Mucosa of gallbladder (tissue), 1 donor: Measurements from ENCODE around the gene GPR3. TPM values are rescaled to one million over a fixed set of nuclear protein-coding genes. Genes with fewer than 3 reads are reported as not detected.

ENCODE experiments used
- DNase-seq: peaks from one replicate; pipeline ENCODE4 v3.0.0-alpha.2; 2020; ENCODE audit warnings: low spot score
- total RNA-seq: library from RNA; stranded (reverse); gene quantifications from one replicate; pipeline ENCODE4 v1.2.1, GENCODE V29; 2021
- donor health status: DM: no; HTN: no; CAD: no.

The GPR3 gene
- total RNA-seq, 1 donor from 2014 or later: 0.09 TPM

- DNase-seq: no peak
Measured at GRCh38 chr1:27358038-27358927, 34.1 kb upstream of the GPR3 start.

- DNase-seq: no peak
Measured at GRCh38 chr1:27358928-27359313, 33.5 kb upstream of the GPR3 start.

DNA sequence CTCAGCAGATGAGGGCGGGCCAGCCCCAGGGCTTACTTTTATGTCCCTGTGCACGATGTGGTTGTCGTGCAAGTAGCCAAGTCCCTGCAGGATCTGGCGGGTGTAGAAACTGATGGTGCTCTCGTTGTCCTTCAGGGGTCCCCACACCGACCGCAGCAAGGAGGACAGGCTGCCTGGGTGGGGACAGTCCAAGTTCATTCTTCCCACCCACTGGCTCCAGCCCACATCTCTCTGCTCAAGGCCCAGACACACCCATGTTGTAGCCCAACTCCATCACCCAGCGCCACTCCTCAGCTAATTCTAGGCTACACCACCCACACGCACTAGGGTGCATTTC, 32.6 kb upstream of the GPR3 start:
- no peak for DNase-seq

- no peak for DNase-seq
Measured at GRCh38 chr1:27360159-27361043, 32.0 kb upstream of the GPR3 start.

GRCh38 chr1:27361044-27361402, 31.4 kb upstream of the GPR3 start:
- DNase-seq: no peak

DNA sequence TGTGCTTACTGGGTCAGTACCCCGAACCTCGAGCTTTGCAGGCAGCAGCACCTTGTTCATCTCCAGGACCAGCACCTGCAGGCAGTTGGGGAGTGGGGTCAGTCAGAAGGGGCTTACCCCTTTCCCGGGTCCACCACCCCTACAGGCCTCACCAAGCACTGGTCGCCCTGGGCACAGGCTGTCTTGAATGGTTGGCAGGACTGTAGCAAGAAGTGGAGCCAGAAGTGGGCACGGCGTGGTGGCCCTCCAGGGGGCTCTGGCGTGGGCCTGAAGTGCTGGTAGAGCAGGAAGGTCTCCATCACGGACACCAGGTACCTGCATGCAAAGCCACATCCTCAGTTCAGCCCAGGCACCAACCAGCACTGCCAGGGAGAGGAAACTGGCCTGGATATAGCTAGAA, 30.9 kb upstream of the GPR3 start:
- DNase-seq: no peak

GRCh38 chr1:27363766-27364695, 28.4 kb upstream of the GPR3 start:
- no peak for DNase-seq

DNA sequence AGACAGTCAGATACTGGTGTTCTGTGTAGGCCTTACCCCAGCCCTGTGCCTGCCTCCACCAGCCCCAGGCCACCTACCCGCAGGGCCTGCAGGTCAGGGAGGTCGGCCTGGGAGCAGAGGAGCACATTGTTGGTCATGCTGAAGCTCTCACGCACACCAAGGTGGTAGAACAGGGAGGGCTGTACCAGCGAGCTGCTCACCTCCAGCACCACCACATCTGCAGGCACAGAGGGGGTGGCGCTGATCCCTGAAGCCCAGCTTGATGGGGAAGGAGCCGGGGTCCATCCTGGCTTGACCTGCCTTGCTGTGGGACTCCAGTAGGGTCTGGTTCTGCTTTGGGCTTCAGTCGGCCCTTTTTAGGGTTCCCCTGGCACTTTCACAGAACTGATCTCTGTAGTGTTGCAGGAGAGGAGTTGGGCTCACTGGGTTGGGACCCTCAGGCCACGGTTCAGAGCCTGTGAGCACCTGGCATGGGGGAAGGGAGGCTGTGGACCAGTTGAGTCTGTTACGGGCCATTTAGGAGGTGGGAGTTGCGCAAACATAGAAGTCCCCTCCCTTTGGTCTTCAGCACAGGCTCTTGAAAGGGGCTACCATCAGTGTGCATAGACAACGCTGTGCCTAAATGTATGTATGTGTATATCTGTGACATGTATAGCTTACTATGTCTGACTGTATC, 27.6 kb upstream of the GPR3 start:
- no peak for DNase-seq

GRCh38 chr1:27365372-27366112, 26.9 kb upstream of the GPR3 start:
- DNase-seq: peak; percentile 87

DNA sequence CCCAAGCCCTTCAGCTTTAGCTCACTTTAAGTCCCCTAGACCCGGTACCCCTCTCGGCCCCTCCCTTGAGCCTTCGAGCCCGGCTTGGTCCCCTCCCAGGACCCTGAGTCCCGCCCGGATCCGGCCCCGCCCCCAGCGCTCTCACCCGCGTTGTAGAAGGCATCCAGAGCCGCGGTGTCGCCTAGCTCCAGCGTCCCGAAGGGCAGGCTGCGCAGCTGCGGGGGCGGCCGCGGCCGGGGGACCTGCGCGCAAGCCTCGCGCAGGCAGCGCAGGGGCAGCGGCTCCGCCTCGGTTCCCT, 26.4 kb upstream of the GPR3 start:
- peak; percentile 74 for DNase-seq

DNA sequence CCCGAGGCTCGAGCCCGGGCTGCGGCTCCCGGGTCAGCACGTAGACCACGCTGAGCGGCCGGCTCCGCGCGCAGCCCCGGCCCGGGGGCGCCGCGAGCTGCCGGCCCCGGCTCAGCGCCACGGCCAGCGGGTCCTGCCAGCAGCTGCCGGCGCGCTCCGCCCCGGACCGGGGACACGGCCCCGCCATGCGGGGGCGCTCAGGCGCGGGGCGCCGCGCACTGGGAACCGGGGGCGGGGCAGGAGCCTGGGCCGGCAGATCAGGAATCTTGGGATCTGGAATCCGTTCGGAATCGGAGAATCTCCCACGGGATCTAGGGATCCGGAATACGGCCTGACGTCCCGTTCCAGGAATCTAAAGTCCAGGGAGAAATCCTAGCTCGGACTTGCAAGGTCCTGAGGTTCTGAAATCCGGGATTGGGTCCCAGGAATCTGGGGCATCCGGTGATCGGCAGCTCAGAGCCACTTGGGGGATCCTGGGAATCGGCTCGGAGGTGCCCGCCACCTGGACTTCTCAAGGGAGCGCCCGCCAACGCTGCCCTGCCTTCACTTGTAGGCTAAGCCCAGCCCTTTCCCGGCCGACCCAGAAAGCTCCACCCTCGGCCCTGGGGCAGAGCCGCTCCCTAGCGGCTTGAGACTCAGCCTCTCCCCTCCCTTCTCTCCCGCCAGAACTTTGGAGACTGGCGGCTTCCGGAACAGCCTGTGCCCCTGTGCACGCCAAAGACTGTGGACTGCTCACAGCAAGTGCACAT, 25.8 kb upstream of the GPR3 start, which contains the start of gene MAP3K6:
Gene MAP3K6 (minus strand): TSS at position 551 of the 749 bp plus-strand sequence. CDS start 364 bp downstream, at position 187.
- peak; percentile 75 for DNase-seq

DNA sequence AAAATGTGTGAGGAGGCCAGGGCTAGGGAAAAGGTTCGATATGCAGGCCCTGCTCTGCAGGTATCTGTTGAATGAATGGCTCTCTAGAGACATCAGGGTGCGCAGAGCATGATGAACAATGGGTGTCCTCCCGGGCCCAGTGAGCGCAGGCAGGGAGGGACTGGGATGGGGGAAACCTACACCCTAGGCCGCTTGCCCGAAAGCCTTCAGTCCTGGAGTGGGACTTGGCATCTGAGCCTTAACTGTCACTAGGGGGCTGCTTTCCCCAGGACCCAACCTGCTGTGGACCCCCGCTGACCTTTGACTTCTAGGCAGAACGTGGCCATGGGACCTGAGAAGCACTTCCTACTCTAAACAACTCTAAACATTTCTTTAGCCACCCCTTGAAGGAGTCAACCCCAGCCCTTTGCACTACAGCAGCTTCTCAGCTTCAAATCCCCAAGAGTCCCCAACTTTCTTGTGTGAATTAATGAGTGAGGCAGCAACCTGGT, 25.2 kb upstream of the GPR3 start:
- no peak for DNase-seq

GRCh38 chr1:27368869-27369582, 23.4 kb upstream of the GPR3 start:
- DNase-seq: no peak

- no peak for DNase-seq
Measured at GRCh38 chr1:27372022-27372807, 20.2 kb upstream of the GPR3 start.

DNA sequence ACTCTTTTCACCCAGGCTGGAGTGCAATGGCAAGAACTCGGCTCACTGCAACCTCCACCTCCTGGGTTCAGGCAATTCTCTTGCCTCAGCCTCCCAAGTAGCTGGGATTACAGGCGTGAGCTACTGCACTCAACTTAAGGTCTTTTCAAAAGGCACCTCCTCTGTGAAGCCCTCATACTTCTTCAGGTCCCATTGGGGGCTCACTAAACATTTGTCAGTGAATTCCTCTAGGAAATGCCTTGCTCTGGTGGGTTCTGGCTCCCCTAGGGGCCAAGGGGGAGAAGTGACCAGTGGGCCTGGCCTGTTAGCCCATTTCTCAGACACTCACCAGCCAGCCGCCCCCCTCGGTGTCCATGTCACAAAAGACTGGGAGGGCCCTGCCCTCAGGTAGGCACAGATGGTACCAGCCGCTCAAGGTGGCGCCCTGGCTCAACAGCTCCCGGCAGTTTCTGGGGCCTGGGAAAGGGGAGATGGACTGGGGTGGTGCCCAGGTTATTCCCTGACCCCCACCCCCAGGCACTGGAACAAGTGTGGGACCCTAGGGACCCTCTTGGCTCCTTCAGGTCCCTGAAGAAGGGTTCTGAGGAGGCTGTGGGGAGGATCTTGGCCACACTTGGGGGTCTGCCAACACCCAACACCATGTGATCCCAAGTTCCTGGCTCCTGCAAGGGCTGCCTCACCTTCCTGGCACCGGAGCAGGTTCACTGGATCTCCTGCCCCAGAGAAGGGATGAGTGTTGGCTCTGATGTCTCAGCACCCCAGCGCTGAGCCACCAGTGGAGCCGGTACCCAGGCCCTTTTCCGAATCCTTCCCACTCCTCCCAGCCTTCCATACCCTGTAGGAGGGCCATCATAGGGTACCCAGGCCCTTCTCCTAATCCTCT, 19.4 kb upstream of the GPR3 start:
- DNase-seq: no peak

- no peak for DNase-seq
Measured at GRCh38 chr1:27374362-27375086, 17.9 kb upstream of the GPR3 start, which contains the start of gene FCN3. Gene FCN3 (minus strand): TSS chr1:27374824. CDS start chr1:27374818, 6 bp downstream.
